RWPE1 (cell line): ENCODE measurements around the gene TULP1.

ENCODE experiments used
- CTCF ChIA-PET: fragments of 350-600 bp; sonication (Branson Sonifier 250); formaldehyde crosslinking; extraction: SDS; loops from one replicate; lab custom pipeline; 2021; lab: Yijun Ruan, JAX
- POLR2A ChIA-PET: fragments of 400-600 bp; formaldehyde crosslinking; extraction: SDS; loops from one replicate; lab custom pipeline; 2020; ENCODE audit warnings: antibody characterized with exemption; ENCODE audit not compliant: low non-redundant PET; lab: Yijun Ruan, JAX
- DNase-seq: peaks from one replicate; pipeline ENCODE4 v3.0.0; 2012; ENCODE audit warnings: low spot score
- H3K27ac ChIP-seq: fragments of 450-650 bp; 2 replicates; pipeline ENCODE4 v1.5.1; 2017
- TF ChIP-seq, protein P1 (sequence below): fragments of 450-650 bp; conservative IDR thresholded peaks from 2 replicates; pipeline ENCODE4 v1.5.1; 2017; ENCODE audit warnings: low read depth, mild to moderate bottlenecking

The TULP1 gene

GRCh38 chr6:35496036-35496840 is 16.5 kb downstream of the TULP1 start:
- H3K27ac ChIP-seq = peak overlapping the region; percentile 99
- TF ChIP-seq, protein P1, sequence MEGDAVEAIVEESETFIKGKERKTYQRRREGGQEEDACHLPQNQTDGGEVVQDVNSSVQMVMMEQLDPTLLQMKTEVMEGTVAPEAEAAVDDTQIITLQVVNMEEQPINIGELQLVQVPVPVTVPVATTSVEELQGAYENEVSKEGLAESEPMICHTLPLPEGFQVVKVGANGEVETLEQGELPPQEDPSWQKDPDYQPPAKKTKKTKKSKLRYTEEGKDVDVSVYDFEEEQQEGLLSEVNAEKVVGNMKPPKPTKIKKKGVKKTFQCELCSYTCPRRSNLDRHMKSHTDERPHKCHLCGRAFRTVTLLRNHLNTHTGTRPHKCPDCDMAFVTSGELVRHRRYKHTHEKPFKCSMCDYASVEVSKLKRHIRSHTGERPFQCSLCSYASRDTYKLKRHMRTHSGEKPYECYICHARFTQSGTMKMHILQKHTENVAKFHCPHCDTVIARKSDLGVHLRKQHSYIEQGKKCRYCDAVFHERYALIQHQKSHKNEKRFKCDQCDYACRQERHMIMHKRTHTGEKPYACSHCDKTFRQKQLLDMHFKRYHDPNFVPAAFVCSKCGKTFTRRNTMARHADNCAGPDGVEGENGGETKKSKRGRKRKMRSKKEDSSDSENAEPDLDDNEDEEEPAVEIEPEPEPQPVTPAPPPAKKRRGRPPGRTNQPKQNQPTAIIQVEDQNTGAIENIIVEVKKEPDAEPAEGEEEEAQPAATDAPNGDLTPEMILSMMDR = no peak
- peak; percentile 53 for DNase-seq
- ChIA-PET CTCF (interaction anchor here (0.5 to 1.7 kb wide), 8 partner anchors 9 to 240 kb away, joined by 3 to 6 read pairs (median 4); partner anchors contain the start of gene ARMC12), POLR2A (interaction anchor here (0.5 to 1.7 kb wide), 6 partner anchors 9 to 26 kb away, joined by 3 to 11 read pairs (median 5); no protein-coding TSS in a partner anchor)

GRCh38 chr6:35495258-35496035 is 17.2 kb downstream of the TULP1 start:
- ChIA-PET CTCF (interaction anchor here (0.7 kb wide), 1 partner anchor 9 kb away, joined by 3 read pairs; no protein-coding TSS in a partner anchor), POLR2A (interaction anchor here (1.5 kb wide), 1 partner anchor 25 kb away, joined by 5 read pairs; no protein-coding TSS in a partner anchor)
- H3K27ac ChIP-seq = peak overlapping the region; percentile 99
- TF ChIP-seq, protein P1 = no peak
- DNase-seq = no peak

GRCh38 chr6:35494161-35494563 is 18.5 kb downstream of the TULP1 start:
- DNase-seq = no peak
- peak overlapping the region; percentile 99 for H3K27ac ChIP-seq
- TF ChIP-seq, protein P1 = no peak
- ChIA-PET POLR2A (no interaction called here), CTCF (no interaction called here)

DNA sequence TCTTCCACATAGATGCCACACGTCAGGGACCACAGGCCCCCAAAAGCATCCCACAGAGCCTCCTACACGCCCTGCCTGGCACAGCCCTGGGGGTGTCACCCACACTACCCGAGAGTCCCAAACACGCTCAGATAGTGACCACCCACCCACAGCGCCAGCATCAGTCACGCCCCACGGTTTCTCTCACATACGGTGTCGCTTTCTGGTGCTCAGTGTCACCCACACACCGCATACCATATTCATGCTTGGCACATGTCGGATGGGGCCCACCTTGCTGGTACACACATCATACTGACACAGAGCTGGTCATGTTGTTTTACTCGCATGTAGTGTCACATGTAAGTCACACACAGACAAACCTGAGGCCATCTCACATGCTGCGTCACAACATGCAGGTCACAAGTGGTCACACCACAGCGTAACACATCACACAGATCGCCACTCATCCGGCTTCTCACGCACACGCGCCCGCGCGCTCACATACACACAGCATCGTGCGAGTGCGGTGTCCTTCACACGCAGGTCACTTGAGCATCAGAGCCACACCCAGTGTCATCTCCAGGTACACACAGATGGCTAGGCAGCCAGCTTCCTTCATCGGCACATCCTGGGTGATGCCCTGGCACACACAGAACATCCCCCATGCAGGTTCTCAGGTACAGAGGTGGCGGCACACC is 19.3 kb downstream of the TULP1 start:
- TF ChIP-seq, protein P1 = no peak
- ChIA-PET POLR2A (interaction anchor here (0.6 kb wide), 1 partner anchor 39 kb away, joined by 3 read pairs; no protein-coding TSS in a partner anchor), CTCF (no interaction called here)
- no peak for DNase-seq
- H3K27ac ChIP-seq = peak overlapping the region; percentile 99

DNA sequence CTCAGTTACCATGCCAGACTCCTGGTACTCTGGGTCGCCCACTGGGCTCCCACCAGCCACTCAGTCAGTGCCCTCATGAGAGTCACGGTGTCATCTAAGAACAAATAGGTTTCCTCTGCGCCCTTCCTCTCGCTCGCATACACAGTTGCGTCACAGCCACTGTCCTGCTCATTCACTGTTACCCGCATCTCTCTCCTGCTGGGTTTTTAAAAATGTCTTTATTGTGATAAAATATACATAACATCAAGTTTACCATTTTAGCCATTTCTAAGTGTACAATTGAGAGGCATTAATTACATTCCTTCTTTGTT is 19.8 kb downstream of the TULP1 start:
- ChIA-PET CTCF (no interaction called here), POLR2A (no interaction called here)

More for the DNA sequence above, 19.8 kb downstream of the TULP1 start:
- peak overlapping the region; percentile 99 for H3K27ac ChIP-seq
- DNase-seq = no peak
- TF ChIP-seq, protein P1 = no peak
